ENCODE data around the gene TC2N. TPM values are rescaled to one million over a fixed set of nuclear protein-coding genes. Genes with fewer than 3 reads are reported as not detected.

Gene TC2N
- total RNA-seq, 2 donors from 2014 or later = 17.3 to 19.5 TPM

DNA sequence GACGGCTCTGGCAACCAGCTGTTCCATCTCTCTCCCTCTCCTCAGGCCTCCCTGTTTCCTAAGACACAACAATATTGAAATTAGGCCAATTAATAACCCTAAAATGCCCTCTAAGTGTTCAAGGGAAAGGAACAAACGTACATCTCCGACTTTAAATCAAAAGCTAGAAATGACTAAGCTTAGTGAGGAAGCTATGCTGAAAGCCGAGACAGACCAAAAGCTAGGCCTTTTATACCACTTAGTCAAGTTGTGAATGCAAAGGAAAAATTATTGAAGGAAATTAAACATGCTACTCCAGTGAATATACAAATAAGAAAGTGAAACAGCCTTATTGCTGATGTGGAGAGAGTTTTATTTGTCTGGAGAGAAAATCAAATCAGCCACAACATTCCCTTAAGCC, 73.6 kb downstream of the TC2N start:
- Histone ChIP-seq H3K36me3 (ENCODE audit: control insufficient read depth, insufficient read depth, low read length) (no peaks in the 10 kb centered on the region), H3K27ac (ENCODE audit: low read depth, low read length) (no peak overlapping the region), H3K9me3 (ENCODE audit: control insufficient read depth, low read length) (no peaks in the 10 kb centered on the region), H3K4me3 (ENCODE audit: low read length) (no peak overlapping the region), H3K27me3 (ENCODE audit: control insufficient read depth, insufficient read depth, low read length, poor library complexity, severe bottlenecking) (no peaks in the 10 kb centered on the region), H3K4me1 (ENCODE audit: control insufficient read depth, insufficient read depth, low read length) (no peaks in the 10 kb centered on the region), H3K9ac (ENCODE audit: extremely low read depth, low read length, poor library complexity, severe bottlenecking) (no peak overlapping the region)
- no peaks in the 10 kb centered on the region for H3K9me3 Mint-ChIP-seq
- no peaks in the 10 kb centered on the region for H3K27me3 Mint-ChIP-seq (ENCODE audit: insufficient read depth)
- 88 to 100% methylated on average over 3 to 4 of the region's 4 CpGs for WGBS, 2 experiments (ENCODE audit: insufficient coverage in 1 of 2, insufficient read length in 1 of 2)
- H3K27ac Mint-ChIP-seq = no peak overlapping the region
- H3K36me3 Mint-ChIP-seq (ENCODE audit: low read depth) = peaks cover 28% of the 10 kb centered on the region
- no peak for DNase-seq
- TF ChIP-seq, protein P1, sequence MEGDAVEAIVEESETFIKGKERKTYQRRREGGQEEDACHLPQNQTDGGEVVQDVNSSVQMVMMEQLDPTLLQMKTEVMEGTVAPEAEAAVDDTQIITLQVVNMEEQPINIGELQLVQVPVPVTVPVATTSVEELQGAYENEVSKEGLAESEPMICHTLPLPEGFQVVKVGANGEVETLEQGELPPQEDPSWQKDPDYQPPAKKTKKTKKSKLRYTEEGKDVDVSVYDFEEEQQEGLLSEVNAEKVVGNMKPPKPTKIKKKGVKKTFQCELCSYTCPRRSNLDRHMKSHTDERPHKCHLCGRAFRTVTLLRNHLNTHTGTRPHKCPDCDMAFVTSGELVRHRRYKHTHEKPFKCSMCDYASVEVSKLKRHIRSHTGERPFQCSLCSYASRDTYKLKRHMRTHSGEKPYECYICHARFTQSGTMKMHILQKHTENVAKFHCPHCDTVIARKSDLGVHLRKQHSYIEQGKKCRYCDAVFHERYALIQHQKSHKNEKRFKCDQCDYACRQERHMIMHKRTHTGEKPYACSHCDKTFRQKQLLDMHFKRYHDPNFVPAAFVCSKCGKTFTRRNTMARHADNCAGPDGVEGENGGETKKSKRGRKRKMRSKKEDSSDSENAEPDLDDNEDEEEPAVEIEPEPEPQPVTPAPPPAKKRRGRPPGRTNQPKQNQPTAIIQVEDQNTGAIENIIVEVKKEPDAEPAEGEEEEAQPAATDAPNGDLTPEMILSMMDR (conservative IDR thresholded peaks at IDR 0.05) = no peak
- no peaks in the 10 kb centered on the region for H3K4me1 Mint-ChIP-seq
- no peak overlapping the region for H3K4me3 Mint-ChIP-seq

DNA sequence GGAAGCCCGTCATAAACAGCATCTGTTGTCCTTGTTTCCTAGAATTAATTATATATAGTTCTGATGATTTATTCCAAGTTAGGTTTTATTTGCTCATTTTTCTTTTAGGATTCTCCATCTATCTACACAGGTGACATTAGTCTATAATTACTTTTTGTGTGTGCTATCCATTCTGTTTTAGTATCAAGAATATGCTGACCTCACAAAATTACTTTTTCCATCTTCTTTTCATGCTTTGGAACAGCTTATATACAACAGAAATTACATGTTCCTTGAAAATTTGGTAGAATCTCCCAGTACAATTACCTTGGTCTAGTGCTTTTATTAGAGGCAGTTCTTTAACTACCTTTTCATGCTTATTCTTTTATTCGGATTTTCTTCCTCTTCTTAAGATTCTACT, 81.1 kb downstream of the TC2N start:
- no peaks in the 10 kb centered on the region for H3K4me1 ChIP-seq (ENCODE audit: control insufficient read depth, insufficient read depth, low read length)
- WGBS, 2 experiments (ENCODE audit: insufficient coverage in 1 of 2, insufficient read length in 1 of 2) = 100% methylated on average over 2 of the region's 2 CpGs; no CpG with 5 or more reads in 1 of the 2 experiments
- TF ChIP-seq, protein P1 (conservative IDR thresholded peaks at IDR 0.05) = no peak
- Mint-ChIP-seq H3K27me3 (ENCODE audit: insufficient read depth) (no peaks in the 10 kb centered on the region), H3K4me3 (no peak overlapping the region), H3K4me1 (no peaks in the 10 kb centered on the region), H3K36me3 (ENCODE audit: low read depth) (peaks cover 7% of the 10 kb centered on the region), H3K9me3 (no peaks in the 10 kb centered on the region), H3K27ac (no peak overlapping the region)
- no peaks in the 10 kb centered on the region for H3K9me3 ChIP-seq (ENCODE audit: control insufficient read depth, low read length)
- H3K36me3 ChIP-seq (ENCODE audit: control insufficient read depth, insufficient read depth, low read length) = no peaks in the 10 kb centered on the region
- DNase-seq = no peak
- no peak overlapping the region for H3K9ac ChIP-seq (ENCODE audit: extremely low read depth, low read length, poor library complexity, severe bottlenecking)
- H3K4me3 ChIP-seq (ENCODE audit: low read length) = no peak overlapping the region
- no peak overlapping the region for H3K27ac ChIP-seq (ENCODE audit: low read depth, low read length)
- H3K27me3 ChIP-seq (ENCODE audit: control insufficient read depth, insufficient read depth, low read length, poor library complexity, severe bottlenecking) = no peaks in the 10 kb centered on the region

DNA sequence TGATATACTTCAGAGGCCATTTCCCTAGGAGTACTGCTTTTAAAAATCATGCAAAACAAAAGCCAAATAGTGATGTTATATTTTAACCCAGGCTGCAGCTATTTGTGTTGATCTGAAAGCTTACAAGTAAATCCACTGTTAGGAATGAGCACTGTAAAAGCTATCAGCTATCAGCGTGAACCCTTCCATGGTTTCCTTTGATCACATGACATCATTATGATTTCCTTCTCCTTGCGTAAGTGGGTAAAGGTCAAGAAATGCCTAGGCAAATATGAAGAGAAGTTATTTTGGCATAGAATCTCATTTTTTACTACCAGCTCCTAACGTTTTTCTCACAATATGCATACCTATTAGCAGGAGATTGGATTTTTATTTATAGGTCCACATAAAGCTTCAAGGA, 86.9 kb downstream of the TC2N start:
- no peak overlapping the region for H3K4me3 ChIP-seq (ENCODE audit: low read length)
- no peaks in the 10 kb centered on the region for H3K27me3 Mint-ChIP-seq (ENCODE audit: insufficient read depth)
- TF ChIP-seq, protein P1 (conservative IDR thresholded peaks at IDR 0.05) = no peak

More for the DNA sequence above, 86.9 kb downstream of the TC2N start:
- no peak overlapping the region for H3K9ac ChIP-seq (ENCODE audit: extremely low read depth, low read length, poor library complexity, severe bottlenecking)
- H3K9me3 ChIP-seq (ENCODE audit: control insufficient read depth, low read length) = no peaks in the 10 kb centered on the region
- DNase-seq = no peak
- H3K27ac ChIP-seq (ENCODE audit: low read depth, low read length) = no peak overlapping the region
- Mint-ChIP-seq H3K9me3 (no peaks in the 10 kb centered on the region), H3K36me3 (ENCODE audit: low read depth) (peaks cover 3% of the 10 kb centered on the region), H3K4me1 (peaks cover 3% of the 10 kb centered on the region), H3K27ac (no peak overlapping the region), H3K4me3 (no peak overlapping the region)
- H3K4me1 ChIP-seq (ENCODE audit: control insufficient read depth, insufficient read depth, low read length) = no peaks in the 10 kb centered on the region
- WGBS, 2 experiments (ENCODE audit: insufficient coverage in 1 of 2, insufficient read length in 1 of 2) = 83 to 84% methylated on average over 1 to 2 of the region's 3 CpGs
- H3K36me3 ChIP-seq (ENCODE audit: control insufficient read depth, insufficient read depth, low read length) = no peaks in the 10 kb centered on the region
- H3K27me3 ChIP-seq (ENCODE audit: control insufficient read depth, insufficient read depth, low read length, poor library complexity, severe bottlenecking) = no peaks in the 10 kb centered on the region

All from endodermal cell (in vitro differentiated cells).